Measurements from ENCODE around the gene CCN6.
"Not testable (repeated sequence)": the region's sequence is repeated elsewhere in the genome, so short reads cannot be mapped to it uniquely, and the experiment has no call there.

CCN6 gene

DNA sequence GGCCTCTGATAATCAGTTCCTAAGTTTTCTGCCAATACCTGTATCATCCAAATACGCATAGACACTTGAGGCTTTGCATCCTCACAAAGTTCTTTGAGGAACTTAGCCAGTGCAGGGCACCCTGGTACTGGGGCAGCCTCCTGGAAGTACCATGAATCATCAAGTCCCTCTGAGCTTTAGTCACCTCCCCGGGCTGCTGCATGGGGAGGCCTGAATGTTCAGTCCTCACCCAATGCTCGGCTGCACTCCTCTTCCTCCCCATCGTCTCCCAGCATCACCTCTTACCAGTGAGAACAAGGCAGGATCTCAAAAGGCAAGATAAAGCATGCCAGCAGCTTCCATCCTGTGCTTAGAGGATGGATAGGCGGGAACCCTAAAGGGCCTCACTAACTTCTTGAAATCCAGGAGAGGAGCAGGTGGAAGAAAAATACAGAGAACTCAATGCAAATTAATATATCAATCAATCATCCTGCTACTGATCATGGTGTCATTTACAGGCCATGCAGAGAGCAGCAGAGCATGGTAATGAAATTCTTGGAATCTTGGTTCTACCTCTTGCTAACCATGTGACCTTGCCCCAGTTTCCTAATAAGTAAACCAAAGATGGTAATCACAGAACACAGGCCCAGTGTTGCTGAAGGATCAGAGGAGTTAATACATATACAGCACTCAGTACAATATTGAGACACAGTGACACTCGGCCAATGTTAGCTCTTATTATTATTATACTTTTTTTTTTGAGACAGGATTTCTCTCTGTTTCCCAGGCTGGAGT, 4.7 kb upstream of the CCN6 start:
- DNase-seq: no peak

DNA sequence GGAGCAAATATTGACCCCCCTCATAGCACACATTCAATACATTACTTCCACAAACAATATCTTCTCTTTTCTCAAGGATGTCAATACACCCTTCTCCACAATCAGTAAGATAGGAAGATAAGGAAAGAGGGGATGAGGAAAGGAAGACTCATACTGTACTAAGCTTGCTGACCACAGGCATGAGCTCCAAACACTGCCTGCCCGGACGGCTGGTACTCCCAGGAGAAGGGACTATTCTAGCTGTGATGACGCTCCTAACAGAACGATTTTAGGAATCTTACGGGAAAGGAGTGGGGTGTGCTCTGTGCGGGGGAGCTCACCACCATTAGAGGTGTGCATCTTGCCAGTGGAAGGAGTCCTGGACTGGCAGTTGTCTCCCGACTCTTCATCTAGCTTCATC, 3.9 kb upstream of the CCN6 start:
- DNase-seq: no peak

DNA sequence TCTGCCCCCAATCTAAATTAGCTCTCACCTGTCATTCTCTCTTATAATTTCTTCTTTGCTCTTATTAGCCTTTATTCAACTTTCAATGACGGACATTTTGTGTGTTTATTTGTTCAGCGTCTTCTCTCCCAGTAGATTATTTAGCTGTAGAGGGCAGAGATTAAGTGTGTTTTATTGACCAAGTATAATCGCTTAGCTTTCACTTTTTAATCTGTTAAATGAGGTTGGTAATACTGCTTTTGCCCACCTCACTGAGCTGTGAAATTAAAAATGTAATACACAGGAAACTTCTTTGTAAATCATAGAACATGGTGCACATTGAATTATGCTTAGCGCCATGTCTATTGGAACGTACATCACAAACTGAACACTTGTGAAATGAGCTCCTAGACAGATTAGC, 3.5 kb upstream of the CCN6 start:
- no peak for DNase-seq

DNA sequence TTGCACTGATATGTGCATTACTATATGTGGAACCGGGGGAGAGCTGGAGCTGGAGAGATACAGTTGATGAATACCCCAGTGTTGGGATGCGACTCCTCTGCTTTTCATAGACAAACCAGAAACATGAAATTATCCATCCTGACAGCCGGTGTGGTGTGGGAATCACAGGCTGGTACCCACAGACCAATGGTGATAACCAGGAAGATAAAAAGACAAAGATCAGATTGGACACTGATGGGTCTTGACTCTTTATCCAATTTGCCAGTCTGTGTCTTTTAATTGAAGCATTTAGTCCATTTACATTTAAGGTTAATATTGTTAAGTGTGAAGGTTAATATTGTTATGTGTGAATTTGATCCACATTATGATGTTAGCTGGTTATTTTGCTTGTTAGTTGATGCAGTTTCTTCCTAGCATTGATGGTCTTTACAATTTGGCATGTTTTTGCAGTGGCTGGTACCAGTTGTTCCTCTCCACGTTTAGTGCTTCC, 2.6 kb upstream of the CCN6 start:
- DNase-seq: not testable (repeated sequence)

DNA sequence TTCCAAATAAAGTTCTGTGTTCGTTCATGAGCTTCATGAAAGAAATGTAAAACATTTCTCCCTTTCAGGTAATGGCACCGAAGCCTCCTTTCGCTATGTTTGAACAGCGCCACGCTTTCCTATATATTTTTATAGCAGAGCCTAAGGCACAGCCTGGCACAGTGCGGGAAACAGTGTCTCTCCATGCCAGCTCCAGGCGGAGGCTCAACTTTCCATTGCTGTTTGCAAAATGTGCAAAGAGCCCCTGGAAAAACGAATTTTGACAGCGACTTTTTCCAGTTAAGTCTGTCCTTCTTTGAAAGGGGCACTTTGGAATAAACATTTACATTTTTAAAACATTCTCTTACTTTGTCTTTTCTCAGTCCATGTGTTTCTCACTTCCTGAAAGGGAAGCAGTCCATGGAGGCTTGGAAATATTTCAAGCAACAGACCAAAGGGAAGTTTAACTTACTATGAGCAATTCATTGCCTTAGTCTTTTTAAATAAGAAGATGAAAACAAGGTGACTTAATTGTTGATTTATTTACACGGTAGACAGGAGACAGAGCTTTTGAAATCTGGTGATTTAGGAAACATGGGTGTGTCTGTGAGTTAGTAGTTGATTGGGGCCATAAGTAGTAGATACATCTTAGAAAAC, 769 bp downstream of the CCN6 start:
- no peak for DNase-seq

DNA sequence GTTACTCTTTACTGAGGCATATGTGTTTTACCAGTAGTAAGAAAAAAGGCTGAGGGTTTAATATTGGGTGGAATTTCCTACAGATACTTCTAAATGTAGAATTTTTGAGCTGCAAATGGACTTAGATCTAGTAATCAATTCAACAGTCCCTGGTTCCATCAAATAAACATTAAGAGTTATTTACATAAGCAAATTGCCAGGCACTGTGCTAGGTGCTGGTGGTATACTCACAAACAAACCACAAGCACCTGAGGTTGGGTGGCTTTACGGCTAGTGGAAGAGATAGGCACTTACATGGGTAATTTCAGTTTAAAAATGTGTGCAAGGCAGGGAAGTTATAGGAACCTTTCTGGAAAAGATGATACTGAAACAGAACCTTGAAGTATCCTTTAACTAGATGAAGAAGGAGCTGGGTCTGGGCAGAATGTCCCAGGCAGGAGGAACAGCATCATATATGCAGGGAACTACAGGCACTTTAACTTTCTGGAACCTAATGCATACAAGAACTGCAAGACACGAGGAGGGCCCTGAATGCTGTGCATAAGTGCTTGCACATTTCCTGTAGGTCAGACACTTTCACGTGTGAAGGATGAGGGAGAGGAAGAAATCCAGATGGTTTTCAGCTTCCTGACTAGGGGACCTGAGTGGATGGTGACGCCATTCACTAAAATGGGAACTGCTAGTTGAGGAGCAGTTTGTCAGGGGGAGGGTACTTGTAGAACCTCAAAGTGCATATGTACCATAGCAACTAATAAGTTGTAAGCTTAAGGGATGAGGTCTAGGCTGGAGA, 4.5 kb downstream of the CCN6 start:
- no peak for DNase-seq

DNA sequence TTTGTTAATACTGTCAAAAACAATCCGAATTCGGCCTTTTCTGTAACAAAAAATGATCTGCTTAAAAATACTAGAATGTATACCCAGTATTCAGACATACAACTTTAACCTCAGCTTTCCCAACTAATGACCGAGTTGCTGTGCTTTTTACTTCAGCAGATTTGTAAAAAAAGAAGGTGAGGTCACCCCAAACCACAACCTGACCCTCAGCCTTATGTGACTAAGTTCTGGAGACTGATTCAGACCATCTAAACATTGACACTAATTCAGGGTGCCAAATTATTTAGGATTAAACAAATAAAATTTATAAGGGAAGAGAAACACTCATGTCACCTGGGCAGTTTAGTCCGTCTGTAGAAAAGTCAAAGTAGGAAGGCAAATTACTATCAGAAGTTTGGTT, 7.7 kb downstream of the CCN6 start:
- DNase-seq: no peak

DNA sequence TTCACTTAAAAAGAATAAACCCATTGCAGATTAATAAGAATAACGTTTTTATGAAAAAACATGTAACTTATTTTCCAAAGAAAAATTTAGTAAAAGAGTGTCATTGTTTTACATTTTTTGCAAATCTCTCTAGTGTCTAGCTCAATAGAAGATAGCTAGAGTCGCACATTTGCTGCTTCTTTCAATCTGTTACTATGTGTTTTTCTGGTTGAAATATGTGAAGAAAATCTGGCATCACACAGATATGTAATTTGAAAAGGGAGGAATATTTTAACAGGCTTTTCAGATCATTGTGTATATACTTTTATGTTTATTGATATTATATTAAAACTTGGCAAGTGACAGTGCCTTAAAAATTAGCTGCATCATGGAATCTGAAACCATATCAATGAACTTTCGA, 9.1 kb downstream of the CCN6 start:
- no peak for DNase-seq

DNA sequence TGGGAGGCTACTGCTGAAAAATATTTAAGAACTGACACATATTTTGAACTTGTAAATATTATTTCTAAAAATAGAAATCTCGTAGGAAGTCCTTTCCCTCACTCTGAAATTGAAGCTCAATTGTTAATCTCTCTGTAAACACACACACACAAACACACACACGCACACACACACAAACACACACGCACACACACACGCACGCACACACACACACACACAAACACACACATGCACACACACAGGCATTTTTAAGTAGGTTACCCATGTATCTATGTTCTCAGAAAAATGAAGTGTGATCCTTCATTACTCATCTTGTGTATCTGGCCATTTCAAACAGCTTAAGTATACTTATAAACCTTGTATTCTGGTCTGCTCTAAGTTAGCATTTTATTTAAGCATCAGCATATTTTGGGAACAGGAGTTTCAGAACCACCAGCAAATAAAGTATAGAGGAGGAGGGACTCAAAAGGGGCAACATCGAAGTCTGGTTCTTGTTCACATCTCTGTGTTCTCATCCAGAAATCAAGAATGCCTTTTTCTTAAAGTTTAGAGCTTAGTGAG, 11.6 kb downstream of the CCN6 start:
- DNase-seq: no peak

DNA sequence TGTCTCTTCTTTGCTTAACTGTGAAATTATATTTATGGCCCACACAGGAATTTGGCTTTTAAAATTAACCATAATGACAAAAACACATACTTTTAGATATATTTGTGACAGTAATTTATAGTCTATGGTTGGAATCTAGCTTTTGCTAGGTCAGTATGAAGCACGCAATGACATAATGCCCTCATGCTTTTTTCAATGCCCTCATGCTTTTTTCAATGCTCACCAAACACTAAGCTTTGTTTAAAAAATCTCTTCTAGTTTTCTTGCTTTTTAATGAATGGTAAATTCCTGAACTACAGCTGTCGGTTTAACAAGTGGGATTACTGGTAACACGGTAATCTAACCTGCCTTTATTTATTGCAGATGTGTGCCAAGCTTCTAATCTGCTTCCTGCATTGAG, 12.7 kb downstream of the CCN6 start:
- DNase-seq: no peak

DNA sequence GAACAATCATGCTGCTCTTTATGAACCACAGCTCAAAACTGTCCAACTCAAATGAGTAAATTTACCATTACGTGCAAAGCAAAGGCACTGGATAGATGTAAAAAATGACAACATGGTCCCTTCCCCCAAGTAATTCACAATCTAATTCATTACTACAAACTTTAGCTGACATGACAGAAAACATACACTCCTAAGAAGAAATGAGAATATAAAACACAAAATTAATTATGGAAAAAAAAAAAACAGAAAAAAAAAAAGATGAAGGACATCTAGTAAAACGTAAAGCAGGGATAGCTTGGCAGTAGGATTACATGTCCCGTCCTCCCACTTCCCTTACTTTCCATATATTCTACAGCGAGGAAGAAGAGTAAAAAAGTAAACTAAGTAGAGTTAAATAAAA, 27.7 kb downstream of the CCN6 start:
- no peak for DNase-seq

DNA sequence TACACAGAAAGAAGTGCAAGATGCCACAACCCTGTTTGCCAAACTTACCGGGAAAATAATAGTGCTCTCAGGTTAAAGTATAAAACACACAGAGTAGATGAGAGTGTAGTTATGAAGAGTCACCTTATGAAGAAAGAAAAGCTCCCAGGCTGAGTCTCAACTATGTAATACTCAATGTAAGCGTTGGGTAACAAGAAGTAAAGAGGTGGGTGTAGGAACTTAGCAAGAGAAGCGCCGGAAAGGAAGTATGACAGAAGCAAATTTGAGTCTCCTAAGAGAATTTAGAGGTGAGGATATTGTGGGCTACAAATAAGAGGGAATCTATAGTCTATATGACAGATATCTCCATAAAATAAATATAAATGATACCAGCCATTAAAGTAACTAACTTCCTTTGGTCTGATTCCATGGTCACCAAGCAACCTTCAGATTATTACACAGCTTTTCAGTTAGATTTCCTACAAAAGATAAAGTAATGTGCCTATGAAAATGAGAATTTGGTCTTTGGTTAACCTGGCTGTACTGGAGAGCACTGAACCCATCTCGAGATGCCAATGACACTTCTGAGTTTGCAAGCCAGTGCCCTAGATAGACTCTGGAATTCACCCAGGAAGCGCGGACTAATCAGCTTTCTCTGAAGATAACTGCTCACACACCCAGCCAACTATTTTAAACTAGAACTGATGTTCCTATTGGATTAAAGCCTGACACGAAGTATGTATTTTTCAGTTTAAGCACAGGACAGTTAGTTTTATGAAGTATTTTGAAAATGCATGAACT, 31.6 kb downstream of the CCN6 start:
- DNase-seq: no peak

DNA sequence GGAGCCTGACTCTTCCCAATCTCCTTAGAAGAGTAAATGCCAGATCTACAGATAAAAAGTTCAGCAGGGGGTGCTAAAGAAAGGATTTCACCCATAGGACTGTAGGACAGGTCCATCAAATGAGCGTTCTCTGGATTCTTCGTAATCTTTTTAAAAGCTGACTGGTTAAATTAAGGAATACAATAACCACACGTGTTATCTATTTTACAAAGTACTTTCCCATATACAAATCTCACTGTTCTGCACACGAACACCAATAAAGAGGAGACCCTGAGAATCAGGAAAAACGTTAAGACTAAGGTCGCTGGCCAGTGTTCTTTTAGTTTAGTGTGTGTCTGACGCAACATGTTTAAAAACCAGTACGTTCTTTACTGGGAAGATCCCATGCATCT, 32.8 kb downstream of the CCN6 start:
- DNase-seq: peak in 1 of 51 donors; percentile 68

DNA sequence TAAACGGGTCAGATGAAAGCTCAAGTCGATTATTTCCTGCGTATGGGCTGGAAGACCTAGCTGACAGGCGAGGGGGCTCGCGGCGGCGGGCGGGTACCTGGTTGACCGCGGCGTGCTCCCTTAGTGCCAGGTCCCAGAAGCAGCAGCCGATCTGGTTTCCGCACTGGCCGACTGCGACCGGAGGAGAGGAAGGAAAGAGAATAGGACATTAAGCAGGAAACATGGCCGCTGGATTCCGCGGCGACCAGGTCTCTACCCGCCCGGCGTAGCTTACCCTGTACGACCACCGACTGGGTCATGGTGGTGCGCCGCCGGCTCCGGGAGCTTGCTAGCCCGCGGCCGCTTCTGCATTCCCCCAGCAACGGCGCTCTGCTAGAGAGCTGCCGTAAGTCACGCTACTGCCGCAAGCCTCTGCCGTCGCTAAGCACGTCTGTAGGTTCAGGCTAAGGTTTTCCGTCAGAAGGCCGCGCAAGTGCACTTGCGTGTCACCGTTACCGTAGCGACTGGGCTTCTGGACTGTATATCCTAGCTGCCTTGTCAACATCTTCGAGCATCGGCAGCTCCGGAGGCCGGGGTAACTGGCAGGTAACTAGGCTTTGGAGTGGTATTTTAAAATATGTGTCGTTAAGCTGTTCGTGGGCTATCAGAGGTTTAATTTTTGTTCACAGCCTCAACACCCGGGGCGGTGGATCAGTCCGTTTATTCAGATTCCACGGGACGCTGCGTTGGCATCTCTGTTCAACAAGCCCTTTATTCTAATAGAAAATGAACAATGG, 33.4 kb downstream of the CCN6 start, which contains the start of the genes FAM229B and TUBE1:
FAM229B (plus strand) TSS at position 456 of the 776 bp plus-strand sequence. CDS start 11,693 bp downstream, outside the sequence.
TUBE1 (minus strand) TSS at position 347 of the 776 bp plus-strand sequence; CDS start at position 299, 48 bp downstream.
- peak; percentile 26 to 97 (median 89) for DNase-seq

DNA sequence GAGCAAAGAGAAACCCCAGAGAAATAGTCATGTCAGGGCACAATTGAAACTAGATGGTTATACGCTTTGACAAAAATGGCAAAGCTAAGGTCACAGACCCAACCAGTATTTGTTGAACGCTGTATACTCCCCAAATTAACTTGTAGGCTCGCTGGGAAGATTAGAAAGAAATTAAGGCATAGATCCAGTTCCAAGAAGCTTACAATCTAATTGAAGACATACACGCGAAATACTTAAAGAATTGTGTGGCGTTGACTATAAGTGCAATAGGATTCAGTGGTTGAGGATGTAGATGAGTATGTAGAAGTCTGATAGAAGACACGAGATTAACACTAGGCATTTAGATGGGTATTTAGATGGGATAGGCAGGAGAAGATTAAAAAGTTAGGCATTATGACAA, 34.0 kb downstream of the CCN6 start:
- no peak for DNase-seq

DNA sequence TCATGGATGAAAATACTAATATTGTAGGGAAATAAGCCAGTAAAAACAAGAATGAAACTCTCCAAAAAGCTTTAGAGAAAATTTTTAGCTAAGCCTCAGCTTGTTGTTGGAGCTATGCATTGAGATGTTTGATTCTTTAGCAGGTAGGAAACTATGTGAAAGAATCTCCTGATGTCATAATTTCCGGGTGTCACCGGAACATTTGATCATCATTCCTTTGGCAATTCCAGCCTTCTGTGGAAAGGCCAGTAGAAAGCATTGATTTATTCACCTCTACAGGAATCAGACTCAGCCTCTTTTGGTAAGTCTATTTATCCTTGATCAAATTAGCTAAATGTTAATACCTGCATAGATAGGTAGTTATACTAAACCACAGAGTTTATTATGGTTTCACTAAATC, 43.0 kb downstream of the CCN6 start:
- no peak for DNase-seq

DNA sequence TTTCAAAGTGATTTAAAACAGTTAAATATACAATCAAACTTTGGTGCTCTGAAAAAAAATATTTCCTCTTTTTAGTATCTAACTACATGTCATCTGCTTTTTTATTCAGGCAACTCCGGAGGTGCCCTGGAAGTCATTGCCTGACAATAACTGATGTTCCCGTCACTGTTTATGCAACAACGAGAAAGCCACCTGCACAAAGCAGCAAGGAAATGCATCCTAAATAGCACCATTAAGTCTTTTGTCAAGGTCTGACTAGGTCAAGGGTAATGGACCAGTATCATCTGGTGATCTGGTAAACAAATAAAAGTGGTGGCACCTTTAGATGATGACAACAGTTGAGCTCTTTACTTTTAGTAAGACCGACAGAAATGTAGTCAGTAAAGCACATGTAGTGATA, 46.7 kb downstream of the CCN6 start:
- no peak for DNase-seq

DNA sequence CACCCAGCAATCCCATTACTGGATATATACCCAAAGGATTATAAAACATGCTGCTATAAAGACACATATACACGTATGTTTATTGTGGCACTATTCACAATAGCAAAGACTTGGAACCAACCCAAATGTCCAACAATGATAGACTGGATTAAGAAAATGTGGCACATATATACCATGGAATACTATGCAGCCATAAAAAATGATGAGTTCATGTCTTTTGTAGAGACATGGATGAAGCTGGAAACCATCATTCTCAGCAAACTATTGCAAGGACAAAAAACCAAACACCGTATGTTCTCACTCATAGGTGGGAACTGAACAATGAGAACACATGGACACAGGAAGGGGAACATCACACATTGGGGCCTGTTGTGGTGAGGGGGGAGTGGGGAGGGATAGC, 52.1 kb downstream of the CCN6 start:
- not testable (repeated sequence) for DNase-seq

DNA sequence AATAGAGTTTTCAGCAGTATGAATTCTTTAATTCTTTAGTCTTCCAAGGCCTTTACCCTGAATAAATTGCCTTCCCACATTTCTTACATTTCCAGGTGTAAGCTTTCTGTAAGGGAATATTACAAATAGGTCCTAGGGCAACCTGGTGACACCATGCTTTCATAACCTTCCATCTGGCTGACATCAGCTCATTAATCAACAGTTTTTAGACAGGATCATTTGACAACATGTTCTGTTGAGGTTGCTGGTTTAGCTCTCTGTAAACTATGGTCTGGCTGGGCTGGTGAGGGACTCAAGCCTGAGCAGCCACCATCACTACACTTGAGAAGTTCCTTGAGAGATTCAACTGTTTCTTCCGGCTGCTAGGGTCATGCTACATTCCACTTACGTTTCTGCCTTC, 52.7 kb downstream of the CCN6 start:
- DNase-seq: no peak

DNA sequence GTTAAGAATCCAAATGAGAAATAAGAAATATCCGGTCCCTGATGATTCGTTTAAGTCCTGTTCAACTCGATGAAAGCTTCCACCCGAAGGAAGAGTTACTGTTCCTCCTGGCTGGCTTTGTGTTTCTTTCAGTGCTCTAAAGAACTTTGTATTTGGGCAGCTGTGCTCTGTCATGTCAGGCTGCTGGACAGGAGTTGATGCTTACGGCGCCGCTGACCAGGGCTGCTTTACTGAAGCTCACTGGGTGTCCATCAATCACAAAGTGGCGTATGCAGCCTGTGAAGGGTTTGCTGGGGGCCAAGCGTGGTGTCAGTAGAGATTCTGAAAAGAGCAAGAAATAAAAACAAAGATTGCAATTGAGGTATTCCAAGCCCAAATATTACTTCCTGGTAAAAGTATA, 55.4 kb downstream of the CCN6 start:
- DNase-seq: peak in 4 of 51 donors; percentile 1 to 8 (median 6)
